ENCODE data around the gene CACNA1C. TPM values are rescaled to one million over a fixed set of nuclear protein-coding genes. Genes with fewer than 3 reads are reported as not detected.

CACNA1C gene
- total RNA-seq, 2 experiments from 2014 or later, result 0.05 to 0.08 TPM

DNA sequence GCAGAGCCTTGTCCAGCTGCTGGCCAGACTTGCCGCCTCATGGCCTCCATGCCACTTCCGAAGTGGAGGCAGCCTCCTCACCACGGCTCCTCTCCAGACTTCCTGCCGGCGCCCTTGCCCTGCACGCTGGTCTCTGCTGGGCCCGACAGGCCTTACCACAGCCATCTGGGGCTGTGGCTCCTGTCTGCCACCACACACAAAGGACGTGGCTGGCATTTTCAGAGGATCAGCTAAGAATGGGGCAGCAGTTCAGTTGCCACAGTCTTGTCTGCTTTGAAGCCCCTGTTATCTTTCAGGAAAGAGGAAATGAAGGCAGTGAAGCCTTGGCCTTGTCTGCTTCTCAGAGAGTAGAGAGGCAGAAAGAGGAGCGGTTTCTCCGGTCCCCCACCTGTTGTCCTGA is 564.0 kb downstream of the CACNA1C start:
- intact Hi-C loops (cut with DNase I, micrococcal nuclease), result no loop called here

DNA sequence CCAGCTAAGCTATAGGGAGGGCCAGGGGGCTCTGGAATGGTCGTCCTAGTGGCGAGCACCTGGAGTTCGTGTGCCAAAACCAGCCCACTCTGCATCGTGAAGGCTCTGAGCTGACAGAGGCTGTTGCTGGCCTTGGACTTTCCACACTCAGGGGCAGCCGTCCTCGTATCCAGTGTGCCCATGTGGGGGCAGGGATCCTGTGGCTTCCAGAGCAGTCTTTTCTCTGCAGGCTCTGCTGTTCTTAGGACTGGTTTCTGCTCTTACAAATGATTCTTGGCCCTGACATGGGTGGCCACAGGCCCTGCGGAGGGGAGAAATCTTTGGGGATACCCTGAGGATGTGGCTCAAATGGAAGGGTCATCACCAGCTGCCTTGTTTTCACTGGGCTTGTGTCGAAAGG is 564.6 kb downstream of the CACNA1C start:
- H3K4me3 Mint-ChIP-seq, result no peak overlapping the region
- Histone ChIP-seq H3K27ac (ENCODE audit: low read depth in 1 of 2, low read length in 2 of 2) (no peak overlapping the region), H3K36me3 (ENCODE audit: insufficient read depth, low read length) (no peaks in the 10 kb centered on the region), H3K27me3 (ENCODE audit: control insufficient read depth in 1 of 2, insufficient read depth in 2 of 2, low read length in 2 of 2) (no peaks in the 10 kb centered on the region), H3K4me3 (ENCODE audit: low read length) (no peak overlapping the region), H3K4me1 (ENCODE audit: insufficient read depth, low read length) (no peaks in the 10 kb centered on the region), H3K9me3 (ENCODE audit: control insufficient read depth in 1 of 2, insufficient read depth in 1 of 2, low read length in 2 of 2) (no peaks in the 10 kb centered on the region)
- DNase-seq, result no peak
- POLR2A ChIA-PET, result no interaction called here
- no peaks in the 10 kb centered on the region for H3K4me1 Mint-ChIP-seq (ENCODE audit: low read depth)
- TF ChIP-seq, protein P1, sequence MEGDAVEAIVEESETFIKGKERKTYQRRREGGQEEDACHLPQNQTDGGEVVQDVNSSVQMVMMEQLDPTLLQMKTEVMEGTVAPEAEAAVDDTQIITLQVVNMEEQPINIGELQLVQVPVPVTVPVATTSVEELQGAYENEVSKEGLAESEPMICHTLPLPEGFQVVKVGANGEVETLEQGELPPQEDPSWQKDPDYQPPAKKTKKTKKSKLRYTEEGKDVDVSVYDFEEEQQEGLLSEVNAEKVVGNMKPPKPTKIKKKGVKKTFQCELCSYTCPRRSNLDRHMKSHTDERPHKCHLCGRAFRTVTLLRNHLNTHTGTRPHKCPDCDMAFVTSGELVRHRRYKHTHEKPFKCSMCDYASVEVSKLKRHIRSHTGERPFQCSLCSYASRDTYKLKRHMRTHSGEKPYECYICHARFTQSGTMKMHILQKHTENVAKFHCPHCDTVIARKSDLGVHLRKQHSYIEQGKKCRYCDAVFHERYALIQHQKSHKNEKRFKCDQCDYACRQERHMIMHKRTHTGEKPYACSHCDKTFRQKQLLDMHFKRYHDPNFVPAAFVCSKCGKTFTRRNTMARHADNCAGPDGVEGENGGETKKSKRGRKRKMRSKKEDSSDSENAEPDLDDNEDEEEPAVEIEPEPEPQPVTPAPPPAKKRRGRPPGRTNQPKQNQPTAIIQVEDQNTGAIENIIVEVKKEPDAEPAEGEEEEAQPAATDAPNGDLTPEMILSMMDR (IDR thresholded peaks at IDR 0.05), result no peak
- H3K36me3 Mint-ChIP-seq (ENCODE audit: low read depth), result no peaks in the 10 kb centered on the region
- intact Hi-C loops (cut with DNase I, micrococcal nuclease), result no loop called here
- no peak overlapping the region for H3K27ac Mint-ChIP-seq
- peaks cover 26% of the 10 kb centered on the region for H3K27me3 Mint-ChIP-seq
- ATAC-seq (ENCODE audit: poor library complexity), result no peak
- CTCF ChIA-PET, result no interaction called here
- no peaks in the 10 kb centered on the region for H3K9me3 Mint-ChIP-seq

More for the DNA sequence above, 564.0 kb downstream of the CACNA1C start:
- peaks cover 27% of the 10 kb centered on the region for H3K27me3 Mint-ChIP-seq
- H3K4me1 Mint-ChIP-seq (ENCODE audit: low read depth), result no peaks in the 10 kb centered on the region
- H3K4me3 ChIP-seq (ENCODE audit: low read length), result no peak overlapping the region
- ATAC-seq (ENCODE audit: poor library complexity) (no peak), DNase-seq (no peak)
- no peaks in the 10 kb centered on the region for H3K9me3 ChIP-seq (ENCODE audit: control insufficient read depth in 1 of 2, insufficient read depth in 1 of 2, low read length in 2 of 2)
- ChIA-PET POLR2A (no interaction called here), CTCF (no interaction called here)
- no peaks in the 10 kb centered on the region for H3K36me3 ChIP-seq (ENCODE audit: insufficient read depth, low read length)
- no peaks in the 10 kb centered on the region for H3K27me3 ChIP-seq (ENCODE audit: control insufficient read depth in 1 of 2, insufficient read depth in 2 of 2, low read length in 2 of 2)
- H3K27ac ChIP-seq (ENCODE audit: low read depth in 1 of 2, low read length in 2 of 2), result no peak overlapping the region
- H3K4me3 Mint-ChIP-seq, result no peak overlapping the region
- no peaks in the 10 kb centered on the region for H3K4me1 ChIP-seq (ENCODE audit: insufficient read depth, low read length)
- TF ChIP-seq, protein P1 (IDR thresholded peaks at IDR 0.05), result no peak
- no peaks in the 10 kb centered on the region for H3K36me3 Mint-ChIP-seq (ENCODE audit: low read depth)
- no peak overlapping the region for H3K27ac Mint-ChIP-seq
- H3K9me3 Mint-ChIP-seq, result no peaks in the 10 kb centered on the region

DNA sequence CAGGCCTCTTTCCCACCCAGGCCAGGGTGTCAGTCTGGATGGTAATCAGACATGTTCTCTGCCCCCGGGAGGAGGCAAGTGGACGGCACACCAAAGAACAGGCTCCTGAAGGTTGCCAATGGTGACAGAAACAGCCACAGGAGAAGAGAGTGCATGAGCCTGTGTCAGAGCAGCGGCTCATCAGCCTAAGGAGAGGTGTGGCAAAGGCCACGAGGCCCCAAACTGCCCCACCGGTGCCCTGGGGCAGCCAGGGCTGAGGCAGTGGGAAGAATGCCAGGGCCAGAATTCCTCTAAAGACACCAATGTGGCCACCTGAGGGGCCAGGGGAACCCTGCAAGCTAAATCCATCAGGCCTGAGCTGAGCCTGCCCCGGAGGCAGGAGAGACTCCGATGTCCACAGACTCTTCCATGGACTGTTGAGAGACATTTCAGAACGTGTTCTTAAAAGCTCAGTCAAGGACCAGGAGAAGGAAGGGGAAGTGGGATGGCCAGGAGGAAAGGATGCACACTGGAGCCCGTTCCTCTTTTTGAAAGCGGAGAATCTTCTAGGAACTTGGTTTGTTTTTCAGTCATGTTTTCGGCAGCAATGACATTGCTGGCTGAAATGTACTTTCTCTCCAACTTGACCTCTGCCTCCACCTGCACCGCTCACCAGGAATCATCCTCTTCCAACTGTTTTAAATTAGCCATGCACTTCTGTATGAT is 565.7 kb downstream of the CACNA1C start:
- H3K4me1 ChIP-seq (ENCODE audit: insufficient read depth, low read length), result no peaks in the 10 kb centered on the region
- DNase-seq, result no peak
- intact Hi-C loops (cut with DNase I, micrococcal nuclease), result no loop called here
- Mint-ChIP-seq H3K27ac (no peak overlapping the region), H3K9me3 (no peaks in the 10 kb centered on the region), H3K27me3 (peaks cover 26% of the 10 kb centered on the region), H3K4me3 (no peak overlapping the region), H3K4me1 (ENCODE audit: low read depth) (no peaks in the 10 kb centered on the region), H3K36me3 (ENCODE audit: low read depth) (no peaks in the 10 kb centered on the region)
- H3K27ac ChIP-seq (ENCODE audit: low read depth in 1 of 2, low read length in 2 of 2), result no peak overlapping the region
- ChIA-PET CTCF (no interaction called here), POLR2A (no interaction called here)
- H3K27me3 ChIP-seq (ENCODE audit: control insufficient read depth in 1 of 2, insufficient read depth in 2 of 2, low read length in 2 of 2), result no peaks in the 10 kb centered on the region
- TF ChIP-seq, protein P1 (IDR thresholded peaks at IDR 0.05), result no peak
- no peak overlapping the region for H3K4me3 ChIP-seq (ENCODE audit: low read length)
- H3K9me3 ChIP-seq (ENCODE audit: control insufficient read depth in 1 of 2, insufficient read depth in 1 of 2, low read length in 2 of 2), result no peaks in the 10 kb centered on the region
- H3K36me3 ChIP-seq (ENCODE audit: insufficient read depth, low read length), result no peaks in the 10 kb centered on the region
- no peak for ATAC-seq (ENCODE audit: poor library complexity)

All from CD4-positive, alpha-beta T cell (primary cell).